Measurements from ENCODE around the gene MTCP1. TPM values are rescaled to one million over a fixed set of nuclear protein-coding genes. Genes with fewer than 3 reads are reported as not detected.

MTCP1 gene
- total RNA-seq, 1 experiment from 2014 or later: 49.5 TPM

GRCh38 chrX:155071694-155072280 lies 851 bp upstream of the MTCP1 start:
- intact Hi-C loops (cut with micrococcal nuclease; ENCODE audit: unreplicated experiment): loop anchor here (2.0 kb wide), 1 partner anchor 45 kb away; the partner anchor contains the start of gene FUNDC2
- H3K27me3 ChIP-seq (ENCODE audit: insufficient read depth, low read depth): no peaks in the 10 kb centered on the region
- peaks cover 53% of the 10 kb centered on the region for H3K79me2 ChIP-seq (ENCODE audit: low read depth)
- H3K36me3 ChIP-seq (ENCODE audit: low read depth): no peaks in the 10 kb centered on the region
- no peaks in the 10 kb centered on the region for H3K9me2 ChIP-seq (ENCODE audit: insufficient read depth)
- H3K4me3 ChIP-seq: peak overlapping the region; percentile 83
- H4K20me1 ChIP-seq (ENCODE audit: insufficient read depth): no peaks in the 10 kb centered on the region
- H3F3A ChIP-seq (ENCODE audit: insufficient read depth, low read depth): peaks cover 6% of the 10 kb centered on the region
- peaks cover 29% of the 10 kb centered on the region for H3K4me1 ChIP-seq (replicated peaks; ENCODE audit: insufficient read depth)
- H3K9me3 ChIP-seq (ENCODE audit: insufficient read depth, low read depth): no peaks in the 10 kb centered on the region
- peak in 1 of 2 experiments; percentile 35 for DNase-seq
- H2AFZ ChIP-seq: peak overlapping the region; percentile 97
- TSS peak; percentile 41 for BruUV-seq (replicated peaks)
- TF ChIP-seq CTCF (conservative IDR thresholded peaks at IDR 0.05) (no peak), EZH2 (IDR thresholded peaks at IDR 0.05; ENCODE audit: low read depth) (no peak)
- ChIA-PET CTCF (no interaction called here), POLR2A (ENCODE audit: unreplicated experiment) (interaction anchor here (0.6 to 0.7 kb wide), 2 partner anchors 90 to 153 kb away, joined by 3 to 4 read pairs; no protein-coding TSS in a partner anchor)
- H3K4me2 ChIP-seq: peak overlapping the region; percentile 85
- H3K27ac ChIP-seq: peak overlapping the region; percentile 59

GRCh38 chrX:155070663-155070974 lies 317 bp downstream of the MTCP1 start:
- Histone ChIP-seq H3K4me3 (peak overlapping the region; percentile 67), H3K79me2 (ENCODE audit: low read depth) (peaks cover 61% of the 10 kb centered on the region), H4K20me1 (ENCODE audit: insufficient read depth) (no peaks in the 10 kb centered on the region), H3K27me3 (ENCODE audit: insufficient read depth, low read depth) (no peaks in the 10 kb centered on the region), H3K36me3 (ENCODE audit: low read depth) (no peaks in the 10 kb centered on the region), H3K9me2 (ENCODE audit: insufficient read depth) (no peaks in the 10 kb centered on the region), H3K27ac (peak overlapping the region; percentile 67), H3K4me2 (peak overlapping the region; percentile 77), H2AFZ (peak overlapping the region; percentile 90), H3K9me3 (ENCODE audit: insufficient read depth, low read depth) (no peaks in the 10 kb centered on the region), H3F3A (ENCODE audit: insufficient read depth, low read depth) (peaks cover 12% of the 10 kb centered on the region), H3K4me1 (replicated peaks; ENCODE audit: insufficient read depth) (peaks cover 40% of the 10 kb centered on the region)
- TF ChIP-seq CTCF (conservative IDR thresholded peaks at IDR 0.05): no peak
- no peak for TF ChIP-seq EZH2 (IDR thresholded peaks at IDR 0.05; ENCODE audit: low read depth)
- BruUV-seq (replicated peaks): no TSS peak
- no peak for DNase-seq
- ChIA-PET CTCF (no interaction called here), POLR2A (ENCODE audit: unreplicated experiment) (no interaction called here)
- intact Hi-C loops (cut with micrococcal nuclease; ENCODE audit: unreplicated experiment): loop anchor here (2.0 kb wide), 1 partner anchor 44 kb away; the partner anchor contains the start of gene FUNDC2

- H3K4me2 ChIP-seq: peak overlapping the region; percentile 77
- TF ChIP-seq EZH2 (IDR thresholded peaks at IDR 0.05; ENCODE audit: low read depth) (no peak), CTCF (conservative IDR thresholded peaks at IDR 0.05) (no peak)
- peak overlapping the region; percentile 90 for H2AFZ ChIP-seq
- CTCF ChIA-PET: no interaction called here
- BruUV-seq (replicated peaks): TSS peak; percentile 77
- H3K79me2 ChIP-seq (ENCODE audit: low read depth): peaks cover 61% of the 10 kb centered on the region
- no peaks in the 10 kb centered on the region for H4K20me1 ChIP-seq (ENCODE audit: insufficient read depth)
- no peaks in the 10 kb centered on the region for H3K9me2 ChIP-seq (ENCODE audit: insufficient read depth)
- intact Hi-C loops (cut with micrococcal nuclease; ENCODE audit: unreplicated experiment): loop anchor here (2.0 kb wide), 1 partner anchor 43 kb away; the partner anchor contains the start of gene FUNDC2
- H3F3A ChIP-seq (ENCODE audit: insufficient read depth, low read depth): peaks cover 17% of the 10 kb centered on the region
- H3K27me3 ChIP-seq (ENCODE audit: insufficient read depth, low read depth): no peaks in the 10 kb centered on the region
- DNase-seq: no peak
- H3K9me3 ChIP-seq (ENCODE audit: insufficient read depth, low read depth): no peaks in the 10 kb centered on the region
- POLR2A ChIA-PET (ENCODE audit: unreplicated experiment): interaction anchor here (0.6 to 0.7 kb wide), 2 partner anchors 8 to 591 kb away, joined by 4 to 6 read pairs; no protein-coding TSS in a partner anchor
- peaks cover 43% of the 10 kb centered on the region for H3K4me1 ChIP-seq (replicated peaks; ENCODE audit: insufficient read depth)
- no peaks in the 10 kb centered on the region for H3K36me3 ChIP-seq (ENCODE audit: low read depth)
- H3K4me3 ChIP-seq: peak overlapping the region; percentile 67
- H3K27ac ChIP-seq: peak overlapping the region; percentile 67
Observed at GRCh38 chrX:155070038-155070437, 898 bp downstream of the MTCP1 start.
